K562 (cell line): Measurements from ENCODE around the gene SLC7A1. TPM values are rescaled to one million over a fixed set of nuclear protein-coding genes. Genes with fewer than 3 reads are reported as not detected.

Experiments
- ATAC-seq: fragments of 200-7000 bp; cut with Tn5 transposase; 3 replicates; pipeline ENCODE4 v1.9.1; 2020; ENCODE audit warnings: moderate library complexity
- BruUV-seq: library from RNA; stranded (reverse); fragments of 400-500 nt; replicated peaks from 2 replicates; lab custom pipeline; 2021; lab: Mats Ljungman, UMichigan
- CTCF ChIA-PET: fragments of 300-600 bp; formaldehyde crosslinking; extraction: SDS; loops from one replicate; lab custom pipeline; 2021; ENCODE audit warnings: low intra/inter-chr PET ratio; lab: Yijun Ruan, JAX
- POLR2A ChIA-PET: fragments of 300-600, 350-650 bp; sonication (Branson Sonifier 250); formaldehyde crosslinking; extraction: SDS; loops from one replicate; lab custom pipeline; 2021; ENCODE audit warnings: antibody characterized with exemption, inconsistent platforms; lab: Yijun Ruan, JAX
- DNase-seq, 4 experiments: peaks; one replicate each; pipeline versions ENCODE4 v3.0.0 to v3.0.0-alpha.2; 2011 to 2018; ENCODE audit warnings: low spot score in 3 of 4, mixed read lengths in 3 of 4; ENCODE audit errors: extremely low read depth in 1 of 4
- FAIRE-seq: peaks from 2 replicates; lab custom pipeline; 2011; peaks lifted over from hg19 to GRCh38; lab: Jason Lieb, UNC
- H2AFZ ChIP-seq: 2 replicates; pipeline ENCODE4 v1.6.0; 2011; ENCODE audit warnings: low read depth, low read length, control low read depth, inconsistent platforms
- H3K27ac ChIP-seq: fragments of 200-600 bp; 3 replicates; pipeline ENCODE4 v1.8.0; 2011; ENCODE audit warnings: low read depth, mild to moderate bottlenecking, control low read depth, inconsistent platforms, low read length, moderate library complexity, mixed read lengths; ENCODE audit errors: extremely low read depth
- H3K27me3 ChIP-seq, 2 experiments: fragments of 300-600 bp in 1 of 2; 2 replicates in 1 of 2; 3 replicates in 1 of 2; pipeline versions ENCODE4 v1.6.0 to v1.8.0; 2011; ENCODE audit warnings: inconsistent platforms in 2 of 2, low read length in 2 of 2, mild to moderate bottlenecking in 1 of 2, mixed read lengths in 1 of 2, moderate library complexity in 1 of 2; ENCODE audit not compliant: control insufficient read depth in 2 of 2, insufficient read depth in 2 of 2
- H3K36me3 ChIP-seq: fragments of 300-600 bp; 3 replicates; pipeline ENCODE4 v1.8.0; 2011; ENCODE audit warnings: mild to moderate bottlenecking, low read length, inconsistent platforms; ENCODE audit not compliant: control insufficient read depth, insufficient read depth
- H3K4me1 ChIP-seq, 2 experiments: fragments of 200-600 bp in 1 of 2; replicated peaks in 1 of 2; 2 replicates in 1 of 2; 3 replicates in 1 of 2; pipeline versions ENCODE4 v1.5.1 to v1.8.0; 2011; ENCODE audit warnings: inconsistent platforms in 2 of 2, low read length in 2 of 2, mild to moderate bottlenecking in 1 of 2, mixed read lengths in 1 of 2, moderate library complexity in 1 of 2; ENCODE audit not compliant: control insufficient read depth in 2 of 2, insufficient read depth in 2 of 2
- H3K4me2 ChIP-seq: 2 replicates; pipeline ENCODE4 v1.6.1; 2011; ENCODE audit warnings: low read length, control low read depth, inconsistent platforms, mixed read lengths; ENCODE audit not compliant: insufficient read depth
- H3K4me3 ChIP-seq: fragments of 200-600 bp; sonication (generic), shearing (Covaris generic); 2 replicates; pipeline ENCODE4 v1.5.1; 2016; ENCODE audit warnings: control low read depth, inconsistent platforms
- H3K79me2 ChIP-seq: fragments of 200-600 bp; 3 replicates; pipeline ENCODE4 v1.8.0; 2011; ENCODE audit warnings: low read length, inconsistent platforms; ENCODE audit not compliant: control insufficient read depth, insufficient read depth
- H3K9ac ChIP-seq, 2 experiments: 2 replicates each; pipeline versions ENCODE4 v1.6.0 to v1.6.1; 2011; ENCODE audit warnings: low read depth in 2 of 2, low read length in 2 of 2, control low read depth in 1 of 2, inconsistent platforms in 1 of 2, mild to moderate bottlenecking in 1 of 2, mixed read lengths in 1 of 2; ENCODE audit not compliant: insufficient read depth in 1 of 2
- H3K9me1 ChIP-seq: one replicate; pipeline ENCODE4 v1.6.0; 2011; ENCODE audit warnings: inconsistent platforms, mild to moderate bottlenecking, low read length, moderate library complexity; ENCODE audit not compliant: control insufficient read depth, insufficient read depth
- H3K9me3 ChIP-seq: replicated peaks from 2 replicates; pipeline ENCODE4 v1.5.1; 2011; ENCODE audit warnings: low read depth, low read length, inconsistent platforms; ENCODE audit not compliant: control insufficient read depth, insufficient read depth
- H4K20me1 ChIP-seq: replicated peaks from 2 replicates; pipeline ENCODE4 v1.6.1; 2011; ENCODE audit warnings: low read length, inconsistent platforms, mixed read lengths; ENCODE audit not compliant: control insufficient read depth, insufficient read depth
- ARHGAP35 ChIP-seq: fragments of 450-650 bp; IDR thresholded peaks from 2 replicates; pipeline ENCODE4 v1.6.1; 2018; ENCODE audit not compliant: partially characterized antibody
- BHLHE40 ChIP-seq: IDR thresholded peaks from 2 replicates; pipeline ENCODE4 v1.6.1; 2011; ENCODE audit warnings: low read length, improper control_type of control experiment
- CAMTA2 ChIP-seq: fragments of 250-450 bp; sonication (Bioruptor Pico); conservative IDR thresholded peaks from 2 replicates; pipeline ENCODE4 v1.5.1; 2022
- COPS2 ChIP-seq: fragments of 450-650 bp; conservative IDR thresholded peaks from 2 replicates; pipeline ENCODE4 v1.6.1; 2016; ENCODE audit warnings: mild to moderate bottlenecking, moderate library complexity
- EHMT2 ChIP-seq: fragments of 450-650 bp; IDR thresholded peaks from 2 replicates; pipeline ENCODE4 v1.6.1; 2018; ENCODE audit warnings: antibody characterized with exemption
- GATA2 ChIP-seq: sonication (generic); formaldehyde crosslinking; IDR thresholded peaks from 2 replicates; pipeline ENCODE4 v1.4.0; 2020; ENCODE audit warnings: mild to moderate bottlenecking, missing genetic modification reagents
- GTF2A2 ChIP-seq: IDR thresholded peaks from 2 replicates; pipeline ENCODE4 v1.6.1; 2016; ENCODE audit warnings: mild to moderate bottlenecking, missing genetic modification characterization, missing compliant biosample characterization
- JUNB ChIP-seq: fragments of 450-650 bp; formaldehyde crosslinking; conservative IDR thresholded peaks from 2 replicates; pipeline ENCODE4 v1.4.0; 2020; ENCODE audit warnings: mild to moderate bottlenecking
- NCOA6 ChIP-seq: fragments of 450-650 bp; IDR thresholded peaks from 2 replicates; pipeline ENCODE4 v1.6.1; 2017; ENCODE audit warnings: mild to moderate bottlenecking
- POLR2AphosphoS5 ChIP-seq: IDR thresholded peaks from 2 replicates; pipeline ENCODE4 v1.6.1; 2011; ENCODE audit warnings: mild to moderate bottlenecking, low read depth, low read length, moderate library complexity; ENCODE audit not compliant: control insufficient read depth, insufficient read depth
- RBM25 ChIP-seq: fragments of 200-400 bp; formaldehyde crosslinking; IDR thresholded peaks from 2 replicates; pipeline ENCODE4 v1.6.1; 2018; ENCODE audit warnings: low read length, low read depth, moderate library complexity; ENCODE audit not compliant: severe bottlenecking
- TCF7 ChIP-seq: sonication (generic); IDR thresholded peaks from 2 replicates; pipeline ENCODE4 v1.6.1; 2016; ENCODE audit warnings: antibody characterized with exemption, borderline replicate concordance
- TOE1 ChIP-seq, 2 experiments: fragments of 450-650 bp in 1 of 2; sonication (generic) in 1 of 2; formaldehyde crosslinking in 1 of 2; IDR thresholded peaks; 2 replicates each; pipeline versions ENCODE4 v1.7.1 to v1.8.0; 2016 to 2022; ENCODE audit warnings: borderline replicate concordance in 2 of 2, mild to moderate bottlenecking in 2 of 2, antibody characterized with exemption in 1 of 2, inconsistent platforms in 1 of 2, low read depth in 1 of 2, missing genetic modification reagents in 1 of 2, moderate library complexity in 1 of 2
- ZFP30 ChIP-seq: fragments of 250-450 bp; sonication (Bioruptor Pico); IDR thresholded peaks from 2 replicates; pipeline ENCODE4 v1.8.0; 2022; ENCODE audit warnings: moderate library complexity, mild to moderate bottlenecking, inconsistent platforms, borderline replicate concordance
- ZFX ChIP-seq: sonication (generic); formaldehyde crosslinking; IDR thresholded peaks from 2 replicates; pipeline ENCODE4 v1.8.0; 2022; ENCODE audit warnings: mild to moderate bottlenecking, missing genetic modification reagents, moderate library complexity
- ZNF384 ChIP-seq: IDR thresholded peaks from 2 replicates; pipeline ENCODE4 v1.6.1; 2012; ENCODE audit warnings: low read depth, low read length, improper control_type of control experiment
- WGBS: fragments of 100-300 bp; shearing (Covaris generic); methylation state at CpG from one replicate; pipeline ENCODE4 v1.1.6; 2016; ENCODE audit warnings: low coverage, mixed read lengths; ENCODE audit not compliant: insufficient coverage; ENCODE audit errors: missing lambda C conversion rate; 5-methylcytosine and 5-hydroxymethylcytosine counted together
- in situ Hi-C: fragments of 300-500 bp; cut with MboI; formaldehyde crosslinking; loops from 4 replicates; pipeline ENCODE4 v1.15.0; 2018; ENCODE audit warnings: inconsistent platforms, mixed read lengths
- intact Hi-C: fragments of 100-400 bp; cut with micrococcal nuclease; formaldehyde crosslinking; loops from 2 replicates; pipeline ENCODE4 v1.14.2; 2022
- polyA plus RNA-seq, 8 experiments: library from polyadenylated mRNA; depleted of rRNA in 4 of 8; stranded (reverse) in 5 of 8; unstranded in 3 of 8; fragments of >200 nt; fragmentation: Nextera tagmentation in 2 of 8; fragmentation: Illumina TruSeq in 1 of 8; extraction: Ambion mirVana in 2 of 8; extraction: Trizol in 1 of 8; gene quantifications; 2 replicates each; pipeline versions ENCODE4 v1.2.1 to v1.2.3, GENCODE V29; 2011 to 2014; ENCODE audit warnings: inconsistent platforms in 1 of 8, missing spikeins in 1 of 8
- total RNA-seq, 7 experiments: library from RNA; depleted of rRNA in 6 of 7; stranded (reverse); fragments of >200 nt in 6 of 7; fragmentation: Illumina TruSeq in 2 of 7; extraction: Trizol in 2 of 7; gene quantifications; 2 replicates each; pipeline versions ENCODE4 v1.2.1 to v1.2.3, GENCODE V29; 2011 to 2021; ENCODE audit warnings: low replicate concordance in 1 of 7
- TF ChIP-seq, protein P1 (sequence below): fragments of 450-650 bp; conservative IDR thresholded peaks from 2 replicates; pipeline ENCODE4 v1.6.1; 2016; ENCODE audit warnings: missing genetic modification characterization, low read depth, mild to moderate bottlenecking, control low read depth, missing compliant biosample characterization
- TF ChIP-seq, protein P2 (sequence below), 2 experiments: fragments of 250-450 bp in 1 of 2; fragments of 450-650 bp in 1 of 2; sonication (Bioruptor Pico) in 1 of 2; IDR thresholded peaks; 2 replicates each; pipeline versions ENCODE4 v1.6.1 to v1.8.0; 2016 to 2021; ENCODE audit warnings: mild to moderate bottlenecking in 2 of 2, moderate library complexity in 2 of 2, missing compliant biosample characterization in 1 of 2, missing genetic modification characterization in 1 of 2
- TF ChIP-seq, protein P3 (sequence below): sonication (generic); formaldehyde crosslinking; IDR thresholded peaks from 2 replicates; pipeline ENCODE4 v1.4.0; 2020; ENCODE audit warnings: mild to moderate bottlenecking, missing genetic modification reagents

The SLC7A1 gene
- total and polyA plus RNA-seq, 9 of the 15 experiments (the other 6 are each of a cell fraction or from before 2014, with no cell fraction given) = 3.3 to 69.7 (median 10.8) TPM

DNA sequence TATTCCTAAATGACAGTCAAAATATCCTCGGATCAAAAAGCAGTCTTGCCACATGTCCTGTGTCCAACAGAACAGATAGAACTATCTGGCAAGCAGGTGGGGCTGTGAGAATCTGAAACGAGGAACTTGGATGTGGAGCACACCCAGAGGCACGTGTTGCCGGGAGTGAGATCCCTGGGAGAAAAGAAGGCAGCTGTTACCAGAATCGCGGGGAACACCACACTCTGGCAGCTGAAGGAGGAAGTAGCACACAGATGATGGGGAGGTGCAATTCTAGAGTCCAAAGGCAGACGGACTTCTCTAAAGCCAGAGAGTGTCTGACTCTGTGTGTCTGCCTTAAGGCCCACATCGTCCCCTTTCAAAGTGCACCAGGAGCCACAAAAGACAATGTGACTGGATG, 22.3 kb downstream of the SLC7A1 start (continued):
- TF ChIP-seq, protein P1, sequence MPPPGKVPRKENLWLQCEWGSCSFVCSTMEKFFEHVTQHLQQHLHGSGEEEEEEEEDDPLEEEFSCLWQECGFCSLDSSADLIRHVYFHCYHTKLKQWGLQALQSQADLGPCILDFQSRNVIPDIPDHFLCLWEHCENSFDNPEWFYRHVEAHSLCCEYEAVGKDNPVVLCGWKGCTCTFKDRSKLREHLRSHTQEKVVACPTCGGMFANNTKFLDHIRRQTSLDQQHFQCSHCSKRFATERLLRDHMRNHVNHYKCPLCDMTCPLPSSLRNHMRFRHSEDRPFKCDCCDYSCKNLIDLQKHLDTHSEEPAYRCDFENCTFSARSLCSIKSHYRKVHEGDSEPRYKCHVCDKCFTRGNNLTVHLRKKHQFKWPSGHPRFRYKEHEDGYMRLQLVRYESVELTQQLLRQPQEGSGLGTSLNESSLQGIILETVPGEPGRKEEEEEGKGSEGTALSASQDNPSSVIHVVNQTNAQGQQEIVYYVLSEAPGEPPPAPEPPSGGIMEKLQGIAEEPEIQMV (tag) = no peak
- TF ChIP-seq BHLHE40 (peak; percentile 85), JUNB (CRISPR knock-in tag) (no peak), ARHGAP35 (no peak), EHMT2 (no peak), RBM25 (no peak), GATA2 (CRISPR knock-in tag) (no peak), NCOA6 (no peak), ZFP30 (CRISPR knock-in tag) (no peak)

DNA sequence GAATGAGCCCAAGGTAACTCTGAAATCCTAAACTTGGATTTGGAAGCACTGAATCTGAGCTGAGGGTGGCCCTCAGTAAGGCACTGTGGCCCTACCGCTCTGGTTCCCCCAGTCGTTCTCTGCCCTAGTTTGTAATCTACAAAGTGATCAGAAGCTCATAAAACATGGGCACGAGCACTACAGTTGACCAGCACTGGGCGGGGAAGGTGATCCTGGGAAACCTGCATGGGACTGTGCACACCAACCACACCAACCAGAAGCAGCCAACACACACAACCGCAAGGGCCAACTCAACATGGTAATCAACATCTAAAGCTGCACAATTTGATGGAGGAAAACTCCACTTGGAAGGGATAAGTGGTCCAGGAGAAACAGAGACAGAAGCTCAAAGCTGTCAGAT, 22.9 kb downstream of the SLC7A1 start:
- CTCF ChIA-PET = no interaction called here
- no TSS peak for BruUV-seq
- WGBS = 96% methylated on average over 3 of the region's 5 CpGs
- Histone ChIP-seq H3K79me2 (peaks cover 97% of the 10 kb centered on the region), H3K4me1 (peaks cover 3% of the 10 kb centered on the region in 2 experiments; a peak in 3 of 5 replicates), H3K27me3 (no peaks in the 10 kb centered on the region), H2AFZ (no peak overlapping the region), H3K9ac (no peak overlapping the region), H4K20me1 (peaks cover 37% of the 10 kb centered on the region), H3K4me2 (no peak overlapping the region), H3K36me3 (peaks cover 2% of the 10 kb centered on the region; the same call in 1 of the 3 replicates), H3K27ac (no peak overlapping the region), H3K9me3 (no peaks in the 10 kb centered on the region; the same call in 1 of the 2 replicates), H3K9me1 (no peaks in the 10 kb centered on the region), H3K4me3 (no peak overlapping the region)
- no peak for FAIRE-seq
- no peak for DNase-seq
- intact Hi-C loops (no loop called here), in situ Hi-C loops (no loop called here)
- no peak for ATAC-seq
- POLR2A ChIA-PET = interaction anchor here (1.0 kb wide), 1 partner anchor 22 kb away, joined by 3 read pairs; no protein-coding TSS in a partner anchor
- TF ChIP-seq GTF2A2 (tag) (no peak), POLR2AphosphoS5 (no peak), TOE1 (IDR thresholded peaks at IDR 0.05; ENCODE audit: borderline replicate concordance) (no peak), TOE1 (CRISPR knock-in tag; IDR thresholded peaks at IDR 0.05; ENCODE audit: borderline replicate concordance, low read depth) (no peak), COPS2 (no peak), ZFX (no peak), CAMTA2 (CRISPR knock-in tag) (no peak), ZNF384 (no peak), TCF7 (no peak)
- TF ChIP-seq, protein P2, sequence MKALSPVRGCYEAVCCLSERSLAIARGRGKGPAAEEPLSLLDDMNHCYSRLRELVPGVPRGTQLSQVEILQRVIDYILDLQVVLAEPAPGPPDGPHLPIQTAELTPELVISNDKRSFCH (CRISPR knock-in tag; IDR thresholded peaks at IDR 0.05) = no peak
- TF ChIP-seq, protein P2 (tag; IDR thresholded peaks at IDR 0.05) = no peak
- TF ChIP-seq, protein P3, sequence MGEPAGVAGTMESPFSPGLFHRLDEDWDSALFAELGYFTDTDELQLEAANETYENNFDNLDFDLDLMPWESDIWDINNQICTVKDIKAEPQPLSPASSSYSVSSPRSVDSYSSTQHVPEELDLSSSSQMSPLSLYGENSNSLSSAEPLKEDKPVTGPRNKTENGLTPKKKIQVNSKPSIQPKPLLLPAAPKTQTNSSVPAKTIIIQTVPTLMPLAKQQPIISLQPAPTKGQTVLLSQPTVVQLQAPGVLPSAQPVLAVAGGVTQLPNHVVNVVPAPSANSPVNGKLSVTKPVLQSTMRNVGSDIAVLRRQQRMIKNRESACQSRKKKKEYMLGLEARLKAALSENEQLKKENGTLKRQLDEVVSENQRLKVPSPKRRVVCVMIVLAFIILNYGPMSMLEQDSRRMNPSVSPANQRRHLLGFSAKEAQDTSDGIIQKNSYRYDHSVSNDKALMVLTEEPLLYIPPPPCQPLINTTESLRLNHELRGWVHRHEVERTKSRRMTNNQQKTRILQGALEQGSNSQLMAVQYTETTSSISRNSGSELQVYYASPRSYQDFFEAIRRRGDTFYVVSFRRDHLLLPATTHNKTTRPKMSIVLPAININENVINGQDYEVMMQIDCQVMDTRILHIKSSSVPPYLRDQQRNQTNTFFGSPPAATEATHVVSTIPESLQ (CRISPR knock-in tag) = no peak
